Ramos (cell line): ENCODE data around the gene REEP3.
"Not testable (repeated sequence)": the region's sequence is repeated elsewhere in the genome, so short reads cannot be mapped to it uniquely, and the experiment has no call there.

ENCODE experiments used
- in situ Hi-C: fragments of 300-500 bp; cut with MboI; formaldehyde crosslinking; loops from one replicate; pipeline ENCODE4 v1.14.3; 2022; ENCODE audit warnings: low sequenced_read_pairs; ENCODE audit not compliant: unreplicated experiment

Gene REEP3

GRCh38 chr10:63543576-63543962 is 22.4 kb downstream of the REEP3 start:
- in situ Hi-C loops, result no loop called here

DNA sequence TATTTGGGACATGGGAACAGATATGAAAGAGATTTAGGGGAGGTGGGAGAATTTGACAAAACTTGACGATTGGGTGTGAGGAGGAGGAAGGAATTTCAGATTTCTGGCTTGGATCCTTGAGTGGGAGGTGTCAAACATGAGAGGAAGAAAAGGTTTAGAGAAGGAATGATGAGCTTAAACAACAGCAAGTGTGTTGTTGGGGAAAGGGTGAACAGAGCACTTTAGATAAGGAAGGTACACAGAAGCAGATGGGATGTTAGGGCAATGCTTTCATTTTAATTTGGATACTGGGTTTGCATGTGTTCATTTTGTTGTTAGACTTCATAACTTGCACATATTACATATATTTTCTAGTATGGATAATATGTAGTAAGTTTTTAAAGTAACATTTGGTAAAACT is 23.2 kb downstream of the REEP3 start:
- in situ Hi-C loops, result no loop called here

- in situ Hi-C loops, result no loop called here
Observed at GRCh38 chr10:63547628-63548360, 26.6 kb downstream of the REEP3 start.

DNA sequence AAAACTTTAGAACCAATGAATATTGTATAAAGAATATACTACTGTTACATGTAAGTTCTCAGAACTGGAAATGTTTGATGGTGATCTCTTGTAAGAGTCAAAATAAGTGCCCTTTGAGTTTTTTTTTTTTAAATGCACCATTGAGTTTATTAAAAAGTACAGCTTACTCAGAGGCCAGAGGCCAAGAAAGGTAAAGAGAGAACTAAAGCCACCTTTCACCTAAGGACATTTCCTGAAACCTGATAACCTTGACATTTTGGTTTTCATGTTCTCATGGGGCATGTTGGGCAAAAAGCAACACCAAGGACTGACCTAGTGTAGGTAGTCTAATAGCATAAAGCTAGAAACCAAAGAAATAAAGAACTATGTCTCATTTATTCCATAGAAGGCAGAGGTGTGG is 27.7 kb downstream of the REEP3 start:
- in situ Hi-C loops, result no loop called here

- in situ Hi-C loops, result no loop called here
Observed at GRCh38 chr10:63549810-63550209, 28.6 kb downstream of the REEP3 start.

- in situ Hi-C loops, result no loop called here
Observed at GRCh38 chr10:63553031-63553430, 31.8 kb downstream of the REEP3 start.

DNA sequence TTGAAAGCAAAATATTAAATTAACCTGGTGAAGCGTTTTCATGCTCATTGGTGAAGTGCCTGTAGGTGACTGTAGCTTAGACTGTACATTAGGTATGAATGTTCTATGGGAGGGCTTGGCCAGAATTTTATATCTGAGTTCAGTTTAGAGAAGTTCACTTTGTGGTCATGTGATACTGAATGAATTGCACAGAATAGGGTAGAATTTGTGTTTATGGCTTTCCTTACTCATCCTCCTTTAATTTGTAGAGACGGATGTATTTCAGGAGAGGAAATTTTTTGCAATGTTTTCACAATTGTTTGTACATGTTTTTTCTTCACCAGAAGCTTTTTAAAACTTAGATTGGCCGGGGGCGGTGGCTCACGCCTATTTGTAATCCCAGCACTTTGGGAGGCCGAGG is 32.3 kb downstream of the REEP3 start:
- in situ Hi-C loops, result no loop called here

GRCh38 chr10:63554657-63555056 is 33.5 kb downstream of the REEP3 start:
- in situ Hi-C loops, result no loop called here

- in situ Hi-C loops, result no loop called here
Observed at GRCh38 chr10:63555330-63555729, 34.1 kb downstream of the REEP3 start.

- in situ Hi-C loops, result no loop called here
Observed at GRCh38 chr10:63558132-63558784, 37.1 kb downstream of the REEP3 start.

- in situ Hi-C loops, result no loop called here
Observed at GRCh38 chr10:63561341-63561740, 40.1 kb downstream of the REEP3 start.

DNA sequence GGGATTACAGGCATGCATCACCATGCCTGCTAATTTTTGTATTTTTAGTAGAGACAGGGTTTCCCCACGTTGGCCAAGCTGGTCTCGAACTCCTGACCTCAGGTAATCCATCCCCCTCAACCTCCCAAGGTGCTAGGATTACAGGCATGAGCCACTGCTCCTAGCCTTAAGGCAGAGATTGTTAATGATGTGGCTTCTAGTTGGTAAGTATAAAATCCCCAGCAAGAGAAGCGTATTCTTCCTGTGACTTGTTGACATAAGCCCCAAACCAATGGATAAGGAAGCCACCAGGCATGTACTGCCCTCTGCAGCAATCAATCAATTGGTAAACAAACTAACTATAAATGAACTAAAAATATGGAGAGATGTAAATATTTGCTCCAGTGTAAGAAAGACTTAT is 41.2 kb downstream of the REEP3 start:
- in situ Hi-C loops, result no loop called here

DNA sequence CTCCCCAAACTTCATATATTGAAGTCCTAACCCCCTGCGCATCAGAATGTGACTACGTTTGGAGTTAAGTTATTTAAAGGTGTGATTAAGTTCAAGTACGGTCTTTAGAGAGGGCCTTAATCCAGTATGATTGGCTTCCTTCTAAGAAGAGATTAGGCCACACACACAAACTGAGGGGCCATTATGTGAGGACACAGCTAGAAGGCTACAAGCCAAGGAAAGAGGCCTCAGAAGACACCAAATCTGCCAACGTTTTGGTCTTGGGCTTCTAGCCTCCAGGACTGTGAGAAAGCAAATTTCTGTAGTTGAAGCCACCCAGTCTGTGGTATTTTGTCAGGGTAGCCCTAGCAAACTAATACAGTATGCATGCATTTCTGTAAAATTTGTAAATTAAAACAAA is 41.7 kb downstream of the REEP3 start:
- in situ Hi-C loops, result no loop called here

DNA sequence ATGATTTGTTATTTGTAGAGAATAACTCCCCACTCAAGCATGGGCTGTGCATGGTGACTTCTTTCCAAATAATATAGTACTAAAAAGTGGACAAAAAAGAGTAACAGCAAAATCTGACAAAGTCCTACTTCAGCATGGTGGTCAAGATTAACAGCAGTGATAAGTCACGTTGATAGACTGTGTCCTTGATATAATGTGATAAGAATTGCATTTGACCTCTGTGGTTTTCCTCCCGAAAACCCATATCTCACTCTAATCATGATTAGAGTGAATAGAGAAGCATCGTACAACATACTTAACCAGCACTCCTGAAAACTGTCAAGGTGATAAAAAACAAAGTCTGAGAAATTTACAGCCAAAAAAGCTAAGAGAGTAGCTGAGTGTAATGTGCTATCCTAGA is 42.4 kb downstream of the REEP3 start:
- in situ Hi-C loops, result no loop called here

DNA sequence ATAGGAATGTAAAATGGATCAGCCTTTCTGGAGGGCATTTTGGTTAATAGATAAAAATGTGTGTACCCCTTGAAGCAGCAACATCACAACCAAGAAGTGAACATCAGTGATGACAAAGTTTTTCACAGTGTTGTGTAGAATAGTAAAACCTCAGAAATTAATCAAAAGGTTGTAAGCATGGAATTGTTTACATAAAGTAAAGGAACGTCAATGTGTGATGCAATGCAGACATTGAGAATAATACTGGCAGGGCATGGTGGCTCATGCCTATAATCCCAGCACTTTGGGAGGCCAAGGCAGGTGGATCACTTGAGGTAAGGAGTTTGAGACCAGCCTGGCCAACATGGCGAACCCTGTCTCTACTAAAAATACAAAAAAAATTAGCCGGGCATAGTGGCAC is 43.5 kb downstream of the REEP3 start:
- in situ Hi-C loops, result not testable (repeated sequence)

- in situ Hi-C loops, result no loop called here
Observed at GRCh38 chr10:63573068-63573697, 52.0 kb downstream of the REEP3 start.

- in situ Hi-C loops, result no loop called here
Observed at GRCh38 chr10:63574011-63574410, 52.8 kb downstream of the REEP3 start.

GRCh38 chr10:63576501-63576900 is 55.3 kb downstream of the REEP3 start:
- in situ Hi-C loops, result no loop called here

- in situ Hi-C loops, result no loop called here
Observed at GRCh38 chr10:63578501-63578900, 57.3 kb downstream of the REEP3 start.

DNA sequence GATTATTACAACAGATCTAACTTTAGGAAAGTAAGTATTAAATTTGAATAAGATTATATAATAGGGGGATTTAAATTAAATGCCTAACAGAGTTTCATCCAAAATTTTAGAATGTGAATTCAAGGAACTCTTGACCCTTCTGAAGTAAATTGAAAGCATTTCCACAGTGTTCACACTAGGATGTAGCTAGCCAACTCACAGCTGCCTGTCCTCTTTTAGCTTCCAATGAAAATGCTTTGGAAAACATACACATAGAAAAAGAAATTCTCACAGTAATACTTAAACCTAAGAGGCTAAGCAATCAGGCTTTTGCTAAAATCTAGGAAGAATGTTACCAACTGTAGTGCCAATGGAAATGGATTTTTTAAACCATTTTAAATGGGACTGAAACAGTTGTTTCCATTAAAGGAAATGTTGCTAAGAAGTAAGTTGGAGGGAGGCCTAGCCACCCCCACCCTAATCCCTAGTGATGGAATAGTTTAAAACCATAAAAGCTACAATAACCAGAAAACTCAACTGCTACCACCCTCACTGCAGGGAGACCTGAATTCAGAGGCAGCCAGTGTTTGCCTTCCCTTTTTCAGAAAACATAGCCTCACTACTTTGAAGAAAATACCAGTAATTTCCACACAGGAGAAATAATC is 58.3 kb downstream of the REEP3 start:
- in situ Hi-C loops, result no loop called here

GRCh38 chr10:63582690-63583089 is 61.5 kb downstream of the REEP3 start:
- in situ Hi-C loops, result no loop called here
